Mesenteric fat pad (tissue), 1 donor: Measurements from ENCODE around the gene IGFL1. TPM values are rescaled to one million over a fixed set of nuclear protein-coding genes. Genes with fewer than 3 reads are reported as not detected.
A peak's percentile ranks its signal among the peaks of the same experiment; 100 is the strongest.
"Not testable (repeated sequence)": the region's sequence is repeated elsewhere in the genome, so short reads cannot be mapped to it uniquely, and the experiment has no call there.

Source experiments
- DNase-seq: peaks from one replicate; pipeline ENCODE4 v3.0.0-alpha.2; 2020; ENCODE audit warnings: low spot score
- total RNA-seq: library from RNA; stranded (reverse); fragmentation: NEBNext Ultra II Directional; extraction: Animal tissue kit (Norgen Biotek cat#: 25700); gene quantifications from one replicate; pipeline ENCODE4 v1.2.1, GENCODE V29; 2021
- donor health status: DM: yes; HTN: yes; CAD: no.

Gene IGFL1
- total RNA-seq, 1 donor from 2014 or later: not detected

- DNase-seq: no peak
Measured at GRCh38 chr19:46221981-46222610, 7.4 kb upstream of the IGFL1 start.

- peak; percentile 69 for DNase-seq
Measured at GRCh38 chr19:46223787-46224186, 5.8 kb upstream of the IGFL1 start.

- peak; percentile 47 for DNase-seq
Measured at GRCh38 chr19:46224773-46225172, 4.8 kb upstream of the IGFL1 start.

GRCh38 chr19:46225558-46226004 lies 4.0 kb upstream of the IGFL1 start:
- no peak for DNase-seq

GRCh38 chr19:46226438-46226973 lies 3.0 kb upstream of the IGFL1 start:
- no peak for DNase-seq

- DNase-seq: no peak
Measured at GRCh38 chr19:46232029-46232428, 2.5 kb downstream of the IGFL1 start.

- DNase-seq: no peak
Measured at GRCh38 chr19:46232468-46232867, 2.9 kb downstream of the IGFL1 start.

- no peak for DNase-seq
Measured at GRCh38 chr19:46232938-46233621, 3.5 kb downstream of the IGFL1 start.

GRCh38 chr19:46233871-46234270 lies 4.3 kb downstream of the IGFL1 start:
- not testable (repeated sequence) for DNase-seq

GRCh38 chr19:46238141-46238540 lies 8.6 kb downstream of the IGFL1 start:
- DNase-seq: not testable (repeated sequence)

- no peak for DNase-seq
Measured at GRCh38 chr19:46239193-46240024, 9.9 kb downstream of the IGFL1 start.

GRCh38 chr19:46240693-46241092 lies 11.2 kb downstream of the IGFL1 start:
- no peak for DNase-seq

GRCh38 chr19:46241626-46242025 lies 12.1 kb downstream of the IGFL1 start:
- no peak for DNase-seq

- not testable (repeated sequence) for DNase-seq
Measured at GRCh38 chr19:46243081-46243654, 13.6 kb downstream of the IGFL1 start.

GRCh38 chr19:46250076-46250735 lies 20.7 kb downstream of the IGFL1 start:
- DNase-seq: no peak

- no peak for DNase-seq
Measured at GRCh38 chr19:46251416-46251815, 21.9 kb downstream of the IGFL1 start.

- no peak for DNase-seq
Measured at GRCh38 chr19:46254776-46255175, 25.2 kb downstream of the IGFL1 start.

GRCh38 chr19:46256855-46257254 lies 27.3 kb downstream of the IGFL1 start:
- no peak for DNase-seq

- not testable (repeated sequence) for DNase-seq
Measured at GRCh38 chr19:46261501-46261900, 32.0 kb downstream of the IGFL1 start.

GRCh38 chr19:46262684-46263296 lies 33.2 kb downstream of the IGFL1 start:
- DNase-seq: not testable (repeated sequence)
